Psoas muscle (tissue), 8 donors: Measurements from ENCODE around the gene MTOR. TPM values are rescaled to one million over a fixed set of nuclear protein-coding genes. Genes with fewer than 3 reads are reported as not detected.

Source experiments
- ATAC-seq, 4 donors: fragments of 200-7000 bp; cut with Tn5 transposase; one replicate each; pipeline ENCODE4 v1.9.1; 2020; ENCODE audit warnings: moderate library complexity in 3 of 4, mild to moderate bottlenecking in 2 of 4
- DNase-seq, 2 donors: peaks; one replicate each; pipeline ENCODE4 v3.0.0-alpha.2; 2020
- H3K27ac ChIP-seq: fragments of 200-600 bp; one replicate; pipeline ENCODE4 v1.8.0; 2022
- H3K27me3 ChIP-seq, 3 donors: fragments of 200-600 bp in 1 of 3; one replicate each; pipeline versions ENCODE4 v1.6.1 to v1.8.0; 2013 to 2022; ENCODE audit warnings: low read length in 2 of 3, mild to moderate bottlenecking in 2 of 3, moderate library complexity in 1 of 3; ENCODE audit not compliant: insufficient read depth in 3 of 3
- H3K36me3 ChIP-seq, 2 donors: fragments of 200-600 bp in 1 of 2; one replicate each; pipeline versions ENCODE4 v1.6.1 to v1.8.0; 2013 to 2022; ENCODE audit warnings: low read depth in 1 of 2, mild to moderate bottlenecking in 1 of 2, moderate library complexity in 1 of 2; ENCODE audit not compliant: insufficient read depth in 1 of 2
- H3K4me1 ChIP-seq: fragments of 200-600 bp; one replicate; pipeline ENCODE4 v1.8.0; 2022
- H3K4me3 ChIP-seq: fragments of 200-600 bp; one replicate; pipeline ENCODE4 v1.8.0; 2022; ENCODE audit warnings: mild to moderate bottlenecking
- H3K9me3 ChIP-seq: fragments of 200-600 bp; one replicate; pipeline ENCODE4 v1.8.0; 2022
- WGBS, 3 donors: extraction: QIAGEN DNeasy Blood & Tissue Kit; methylation state at CpG; one replicate each; pipeline versions ENCODE4 v1.1.6 to v1.1.7; 2013; 5-methylcytosine and 5-hydroxymethylcytosine counted together
- intact Hi-C, 2 donors: fragments of 100-400 bp; cut with DNase I; formaldehyde crosslinking; loops; one replicate each; pipeline versions ENCODE4 v1.11.0 to v1.14.2; 2022
- polyA plus RNA-seq, 3 donors: library from polyadenylated mRNA; stranded (reverse); fragments of 200-250 nt; gene quantifications; one replicate each; pipeline ENCODE4 v1.2.3, GENCODE V29; 2013
- total RNA-seq, 4 donors: library from RNA; stranded (reverse); fragmentation: NEBNext Ultra II Directional in 2 of 4; extraction: Animal tissue kit (Norgen Biotek cat#: 25700) in 2 of 4; gene quantifications; one replicate each; pipeline versions ENCODE4 v1.2.1 to v1.2.4, GENCODE V29; 2021 to 2023
- TF ChIP-seq, protein P1 (sequence below): fragments of 200-600 bp; IDR thresholded peaks from one replicate; pipeline ENCODE4 v1.8.0; 2022; ENCODE audit warnings: antibody characterized with exemption
- donor health status: healthy with polysubstance abuse.
- donor health status: DM: no; HTN: no; CAD: no; lungs with moderate emphysema.
- donor health status: Bipolar disorder and iron deficiency.
- donor health status: healthy.
- donor health status: DM: yes; HTN: yes; CAD: no.
- donor health status: DM: no; HTN: no; CAD: no.
- donor health status: DM: no; HTN: no; CAD: no.
- donor health status: DM: yes; HTN: yes; CAD: no.

Gene MTOR
- total and polyA plus RNA-seq, 7 donors, result 24.0 to 50.8 (median 44.0) TPM

DNA sequence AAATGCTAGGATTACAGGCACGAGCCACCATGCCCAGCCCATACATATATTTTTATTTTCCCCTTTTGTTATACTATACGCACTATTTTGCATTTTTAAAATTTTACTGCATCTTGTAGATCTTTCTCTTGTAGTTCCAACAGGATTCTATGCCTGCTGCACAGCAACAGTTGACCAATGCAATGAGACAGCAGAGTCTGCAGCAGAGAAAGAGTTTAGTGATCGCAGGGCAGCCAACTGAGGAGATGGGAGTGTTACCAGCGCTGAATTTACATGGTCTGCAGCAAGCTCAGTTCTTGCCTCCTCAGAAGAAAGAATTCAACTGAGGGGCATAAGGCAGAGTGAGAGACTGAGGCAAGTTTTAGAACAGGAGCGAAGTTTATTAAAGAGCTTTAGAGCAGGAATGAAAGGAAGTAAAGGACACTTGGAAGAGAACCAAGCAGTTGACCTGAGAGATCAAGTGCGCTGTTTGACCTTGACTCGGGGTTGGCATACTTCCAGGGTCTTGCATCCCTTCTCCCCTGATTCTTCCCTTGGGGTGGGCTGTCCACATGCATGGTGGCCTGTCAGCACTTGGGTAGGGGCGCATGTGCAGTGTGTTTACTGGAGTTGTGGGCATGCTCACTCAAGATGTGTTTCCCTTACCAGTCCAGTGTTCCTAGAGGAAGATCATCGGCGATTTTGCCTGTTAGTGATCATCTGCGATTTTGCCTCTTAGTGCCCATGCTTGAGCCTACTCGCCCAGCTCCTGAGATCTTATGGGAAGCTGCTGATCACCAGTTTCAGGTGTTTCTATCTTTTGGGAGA lies 4.1 kb upstream of the MTOR start:
- TF ChIP-seq, protein P1, sequence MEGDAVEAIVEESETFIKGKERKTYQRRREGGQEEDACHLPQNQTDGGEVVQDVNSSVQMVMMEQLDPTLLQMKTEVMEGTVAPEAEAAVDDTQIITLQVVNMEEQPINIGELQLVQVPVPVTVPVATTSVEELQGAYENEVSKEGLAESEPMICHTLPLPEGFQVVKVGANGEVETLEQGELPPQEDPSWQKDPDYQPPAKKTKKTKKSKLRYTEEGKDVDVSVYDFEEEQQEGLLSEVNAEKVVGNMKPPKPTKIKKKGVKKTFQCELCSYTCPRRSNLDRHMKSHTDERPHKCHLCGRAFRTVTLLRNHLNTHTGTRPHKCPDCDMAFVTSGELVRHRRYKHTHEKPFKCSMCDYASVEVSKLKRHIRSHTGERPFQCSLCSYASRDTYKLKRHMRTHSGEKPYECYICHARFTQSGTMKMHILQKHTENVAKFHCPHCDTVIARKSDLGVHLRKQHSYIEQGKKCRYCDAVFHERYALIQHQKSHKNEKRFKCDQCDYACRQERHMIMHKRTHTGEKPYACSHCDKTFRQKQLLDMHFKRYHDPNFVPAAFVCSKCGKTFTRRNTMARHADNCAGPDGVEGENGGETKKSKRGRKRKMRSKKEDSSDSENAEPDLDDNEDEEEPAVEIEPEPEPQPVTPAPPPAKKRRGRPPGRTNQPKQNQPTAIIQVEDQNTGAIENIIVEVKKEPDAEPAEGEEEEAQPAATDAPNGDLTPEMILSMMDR, result no peak
- H3K36me3 ChIP-seq, result no peaks in the 10 kb centered on the region
- no peak overlapping the region for H3K4me3 ChIP-seq
- intact Hi-C loops, result no loop called here
- 77 to 79% (median 78%) methylated on average over 12 of the region's 12 CpGs for WGBS, 3 donors
- no peak for DNase-seq
- no peaks in the 10 kb centered on the region for H3K27me3 ChIP-seq
- no peak for ATAC-seq
- H3K9me3 ChIP-seq, result no peaks in the 10 kb centered on the region
- no peak overlapping the region for H3K27ac ChIP-seq
- peaks cover 2% of the 10 kb centered on the region for H3K4me1 ChIP-seq

- H3K27ac ChIP-seq, result no peak overlapping the region
- DNase-seq, result no peak
- H3K4me3 ChIP-seq, result no peak overlapping the region
- TF ChIP-seq, protein P1, result no peak
- no peak for ATAC-seq
- H3K27me3 ChIP-seq, result no peaks in the 10 kb centered on the region
- H3K9me3 ChIP-seq, result no peaks in the 10 kb centered on the region
- intact Hi-C loops, result no loop called here
- 94 to 100% (median 97%) methylated on average over 1 of the region's 1 CpG for WGBS, 3 donors
- peaks cover 6% of the 10 kb centered on the region for H3K4me1 ChIP-seq
- peaks cover 17 to 89% of the 10 kb centered on the region in 2 donors for H3K36me3 ChIP-seq
Observed at GRCh38 chr1:11256299-11256698, 6.1 kb downstream of the MTOR start.

- ATAC-seq (no peak), DNase-seq (no peak)
- Histone ChIP-seq H3K27ac (no peak overlapping the region), H3K4me3 (no peak overlapping the region), H3K9me3 (no peaks in the 10 kb centered on the region), H3K36me3 (peaks cover 18 to 83% of the 10 kb centered on the region in 2 donors), H3K4me1 (no peaks in the 10 kb centered on the region), H3K27me3 (no peaks in the 10 kb centered on the region)
- 83 to 89% (median 84%) methylated on average over 8 of the region's 8 CpGs for WGBS, 3 donors
- intact Hi-C loops, result no loop called here
- TF ChIP-seq, protein P1, result no peak
Observed at GRCh38 chr1:11253226-11253625, 9.1 kb downstream of the MTOR start.

DNA sequence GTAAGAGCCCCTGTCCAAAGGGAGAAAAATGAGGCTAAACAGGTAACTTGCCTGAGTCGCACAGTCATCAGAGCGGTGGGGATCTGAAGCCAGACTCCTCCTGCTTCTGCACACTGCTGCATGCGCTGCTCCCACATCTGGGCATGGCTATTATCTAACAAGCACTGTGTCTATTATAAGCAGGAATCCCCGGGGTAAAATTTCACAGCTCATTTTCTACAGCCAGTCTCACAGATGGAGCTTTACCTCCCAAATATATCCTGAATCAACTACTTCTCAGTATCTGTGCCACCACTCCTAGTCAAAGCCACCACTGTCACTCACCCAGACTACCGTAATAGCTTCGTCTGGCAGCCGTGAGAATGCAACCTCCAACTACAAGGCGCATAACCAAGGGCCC lies 9.8 kb downstream of the MTOR start:
- no peak for ATAC-seq
- Histone ChIP-seq H3K9me3 (no peaks in the 10 kb centered on the region), H3K4me1 (no peaks in the 10 kb centered on the region), H3K36me3 (peaks cover 15 to 83% of the 10 kb centered on the region in 2 donors), H3K27ac (no peak overlapping the region), H3K27me3 (no peaks in the 10 kb centered on the region), H3K4me3 (no peak overlapping the region)
- WGBS, 3 donors, result 77 to 85% (median 79%) methylated on average over 8 of the region's 8 CpGs
- TF ChIP-seq, protein P1, result no peak
- no peak for DNase-seq
- intact Hi-C loops, result no loop called here

GRCh38 chr1:11248169-11248568 lies 14.2 kb downstream of the MTOR start:
- TF ChIP-seq, protein P1, result no peak
- H3K4me1 ChIP-seq, result no peaks in the 10 kb centered on the region
- H3K4me3 ChIP-seq, result no peak overlapping the region
- peaks cover 19 to 80% of the 10 kb centered on the region in 2 donors for H3K36me3 ChIP-seq
- intact Hi-C loops, result loop anchor here in 1 of 2 donors (10.0 kb wide), 1 partner anchor 397 kb away; no protein-coding TSS in a partner anchor
- H3K9me3 ChIP-seq, result no peaks in the 10 kb centered on the region
- DNase-seq (no peak), ATAC-seq (no peak)
- 91 to 96% (median 96%) methylated on average over 4 of the region's 4 CpGs for WGBS, 3 donors
- H3K27me3 ChIP-seq, result no peaks in the 10 kb centered on the region
- H3K27ac ChIP-seq, result no peak overlapping the region
